Adrenal gland (tissue), 12 donors: ENCODE measurements around the gene KCNC1. TPM values are rescaled to one million over a fixed set of nuclear protein-coding genes. Genes with fewer than 3 reads are reported as not detected.

Source experiments
- DNase-seq, 7 donors: peaks; one replicate each; pipeline ENCODE4 v3.0.0-alpha.2; 2019 to 2020
- H3K27ac ChIP-seq, 5 donors: fragments of 200-600 bp; sonication (generic) in 4 of 5; 1 replicate in 3 of 5; 2 replicates in 2 of 5; pipeline versions ENCODE4 v1.5.1 to v1.8.0; 2016 to 2020; ENCODE audit warnings: mild to moderate bottlenecking in 1 of 5
- H3K27me3 ChIP-seq: fragments of 200-600 bp; 2 replicates; pipeline ENCODE4 v1.8.0; 2021
- H3K36me3 ChIP-seq, 2 donors: fragments of 200-600 bp; replicated peaks in 1 of 2; 1 replicate in 1 of 2; 2 replicates in 1 of 2; pipeline versions ENCODE4 v1.5.1 to v1.8.0; 2018 to 2022
- H3K4me1 ChIP-seq, 2 donors: fragments of 200-600 bp; replicated peaks in 1 of 2; 1 replicate in 1 of 2; 2 replicates in 1 of 2; pipeline versions ENCODE4 v1.5.1 to v1.8.0; 2018 to 2021
- H3K4me3 ChIP-seq, 4 donors: fragments of 200-600 bp; sonication (generic) in 3 of 4; one replicate each; pipeline ENCODE4 v1.5.1; 2016 to 2018
- H3K9me3 ChIP-seq, 3 donors: fragments of 200-600 bp; sonication (generic) in 1 of 3; replicated peaks in 1 of 3; 1 replicate in 2 of 3; 2 replicates in 1 of 3; pipeline versions ENCODE4 v1.5.1 to v1.8.0; 2016 to 2021
- POLR2A ChIP-seq, 2 donors: fragments of 450-650 bp; IDR thresholded peaks; one replicate each; pipeline ENCODE4 v1.6.1; 2017; ENCODE audit warnings: antibody characterized with exemption in 2 of 2, mild to moderate bottlenecking in 2 of 2, moderate library complexity in 1 of 2
- WGBS, 4 donors: extraction: QIAGEN DNeasy Blood & Tissue Kit in 2 of 4; methylation state at CpG; one replicate each; pipeline versions ENCODE4 v1.1.5 to v1.1.7; 2013 to 2017; 5-methylcytosine and 5-hydroxymethylcytosine counted together
- intact Hi-C, 2 donors: fragments of 100-400 bp; cut with DNase I; formaldehyde crosslinking; loops; one replicate each; pipeline versions ENCODE4 v1.14.1 to v1.15.0; 2022 to 2023
- polyA plus RNA-seq, 3 donors: library from polyadenylated mRNA; stranded (reverse); fragments of 200-250 nt in 2 of 3; fragments of 350-450 nt in 1 of 3; fragmentation: Illumina TruSeq in 1 of 3; extraction: RNeasy Lipid Tissue Mini Kit (QIAGEN cat#74804) in 1 of 3; gene quantifications; one replicate each; pipeline ENCODE4 v1.2.3, GENCODE V29; 2013 to 2014
- total RNA-seq, 9 donors: library from RNA; depleted of rRNA in 4 of 9; stranded (reverse); fragments of >200 nt in 4 of 9; fragments of 120-200 nt in 1 of 9; fragmentation: NEBNext Ultra II Directional in 1 of 9; extraction: Animal tissue kit (Norgen Biotek cat#: 25700) in 1 of 9; gene quantifications; one replicate each; pipeline versions ENCODE4 v1.1.0 to v1.2.4, GENCODE V29; 2013 to 2023
- TF ChIP-seq, protein P1 (sequence below), 6 experiments: fragments of 450-650 bp in 4 of 6; fragments of 200-600 bp in 2 of 6; sonication (generic) in 1 of 6; IDR thresholded peaks; 1 replicate in 5 of 6; 2 replicates in 1 of 6; pipeline versions ENCODE4 v1.5.1 to v1.8.0; 2016 to 2021; ENCODE audit warnings: antibody characterized with exemption in 6 of 6, mild to moderate bottlenecking in 2 of 6, moderate library complexity in 1 of 6
- donor health status: healthy with polysubstance abuse.
- donor health status: Bipolar disorder and iron deficiency.
- donor health status: DM: yes; HTN: yes; CAD: no.
- donor health status: DM: no; HTN: no; CAD: no.
- donor health status: DM: no; HTN: no; CAD: no.
- donor health status: DM: yes; HTN: yes; CAD: no.

KCNC1 gene
- total and polyA plus RNA-seq, 12 donors: 0.06 to 1.3 (median 0.55) TPM; not detected in 3

DNA sequence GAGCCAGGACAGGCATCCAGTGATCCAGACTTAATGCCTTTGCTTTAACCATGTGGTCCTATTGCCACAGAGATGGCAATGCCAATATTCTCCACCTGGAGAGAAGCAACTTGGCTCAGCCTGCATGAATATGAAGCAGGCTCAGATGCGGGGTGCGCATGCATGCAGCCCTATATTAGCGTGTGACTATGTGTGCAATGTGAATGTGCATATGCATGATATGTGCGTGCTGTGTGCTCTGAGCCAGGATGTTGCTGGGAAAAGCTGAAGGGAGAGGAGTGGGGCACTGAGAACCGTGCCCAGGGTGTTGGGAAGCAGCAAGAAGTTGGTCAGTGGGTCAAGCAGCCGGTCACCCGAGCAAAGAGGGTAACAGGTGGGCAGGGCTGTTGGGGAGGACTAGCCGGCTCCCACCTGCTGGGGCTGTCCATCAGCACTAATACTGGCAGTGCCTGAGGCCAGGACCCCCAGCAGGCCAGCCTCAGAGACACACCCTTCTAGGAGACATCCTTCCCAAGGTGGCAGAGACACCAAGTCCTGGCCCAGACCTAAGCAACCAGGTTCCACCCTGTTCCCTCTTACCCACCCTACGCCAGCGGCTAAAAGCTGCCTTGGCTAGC, 40.0 kb upstream of the KCNC1 start:
- no peaks in the 10 kb centered on the region for H3K4me1 ChIP-seq
- intact Hi-C loops: no loop called here

DNA sequence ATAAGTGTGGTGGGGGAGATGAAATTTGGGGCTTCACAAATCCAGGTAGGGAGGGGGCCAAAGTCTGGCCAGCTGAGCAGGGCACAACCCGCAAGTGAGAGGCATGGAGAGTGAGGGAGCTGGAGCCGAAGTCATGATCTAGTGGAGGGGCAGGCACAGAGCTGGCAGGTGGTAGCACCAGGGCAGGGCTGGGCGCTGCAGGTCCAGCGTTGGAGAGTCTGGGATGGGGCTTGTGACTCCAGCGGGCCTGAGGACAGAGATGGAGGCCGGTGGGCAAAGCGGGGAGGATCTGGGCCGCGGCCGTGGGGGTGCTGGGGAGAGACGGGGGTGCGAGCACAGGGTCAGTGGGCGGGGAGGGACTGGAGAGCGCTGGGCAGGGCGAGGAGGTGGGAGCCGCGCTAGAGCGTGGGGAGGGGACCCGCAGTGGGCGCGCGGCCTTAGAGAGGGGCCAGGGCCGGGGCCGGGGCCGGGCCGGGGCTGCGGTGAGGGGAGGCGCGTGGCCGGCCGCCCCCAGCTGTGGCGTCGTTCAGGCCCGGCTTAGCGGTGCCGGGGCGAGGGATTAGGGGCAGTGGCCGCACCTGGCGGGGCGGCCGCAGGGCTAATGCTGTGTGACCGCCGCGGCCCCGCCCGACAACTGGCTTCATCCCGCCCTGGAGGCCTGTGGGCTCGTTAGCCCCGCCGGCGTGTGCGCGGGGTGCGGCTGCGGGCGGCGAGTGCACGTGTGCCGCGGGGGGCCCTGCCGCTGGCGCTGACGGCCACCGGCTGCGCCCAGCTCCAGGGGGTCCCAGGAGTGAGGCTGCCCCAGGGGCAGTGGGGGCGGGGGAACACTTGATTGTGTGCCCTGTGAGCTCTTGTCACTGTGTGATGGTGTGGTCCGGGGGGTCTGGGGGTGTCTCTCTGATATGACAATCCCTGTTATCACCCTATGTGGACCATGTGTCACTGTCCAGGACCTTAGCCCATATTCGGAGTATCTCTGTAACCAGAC, 38.8 kb upstream of the KCNC1 start:
- no peak overlapping the region for H3K4me3 ChIP-seq
- no peaks in the 10 kb centered on the region for H3K36me3 ChIP-seq
- peaks cover 28% of the 10 kb centered on the region for H3K27me3 ChIP-seq
- H3K27ac ChIP-seq: no peak overlapping the region
- no peak for DNase-seq
- H3K9me3 ChIP-seq: no peaks in the 10 kb centered on the region
- WGBS, 4 donors: 7 to 27% (median 18%) methylated on average over 7 to 68 of the region's 68 CpGs
- no peaks in the 10 kb centered on the region for H3K4me1 ChIP-seq
- no peak for TF ChIP-seq POLR2A (IDR thresholded peaks at IDR 0.05)
- TF ChIP-seq, protein P1, sequence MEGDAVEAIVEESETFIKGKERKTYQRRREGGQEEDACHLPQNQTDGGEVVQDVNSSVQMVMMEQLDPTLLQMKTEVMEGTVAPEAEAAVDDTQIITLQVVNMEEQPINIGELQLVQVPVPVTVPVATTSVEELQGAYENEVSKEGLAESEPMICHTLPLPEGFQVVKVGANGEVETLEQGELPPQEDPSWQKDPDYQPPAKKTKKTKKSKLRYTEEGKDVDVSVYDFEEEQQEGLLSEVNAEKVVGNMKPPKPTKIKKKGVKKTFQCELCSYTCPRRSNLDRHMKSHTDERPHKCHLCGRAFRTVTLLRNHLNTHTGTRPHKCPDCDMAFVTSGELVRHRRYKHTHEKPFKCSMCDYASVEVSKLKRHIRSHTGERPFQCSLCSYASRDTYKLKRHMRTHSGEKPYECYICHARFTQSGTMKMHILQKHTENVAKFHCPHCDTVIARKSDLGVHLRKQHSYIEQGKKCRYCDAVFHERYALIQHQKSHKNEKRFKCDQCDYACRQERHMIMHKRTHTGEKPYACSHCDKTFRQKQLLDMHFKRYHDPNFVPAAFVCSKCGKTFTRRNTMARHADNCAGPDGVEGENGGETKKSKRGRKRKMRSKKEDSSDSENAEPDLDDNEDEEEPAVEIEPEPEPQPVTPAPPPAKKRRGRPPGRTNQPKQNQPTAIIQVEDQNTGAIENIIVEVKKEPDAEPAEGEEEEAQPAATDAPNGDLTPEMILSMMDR (IDR thresholded peaks at IDR 0.05): no peak
- intact Hi-C loops: no loop called here

More for the DNA sequence above, 40.0 kb upstream of the KCNC1 start:
- no peaks in the 10 kb centered on the region for H3K9me3 ChIP-seq
- TF ChIP-seq, protein P1 (IDR thresholded peaks at IDR 0.05): no peak
- TF ChIP-seq POLR2A (IDR thresholded peaks at IDR 0.05): no peak
- H3K36me3 ChIP-seq: no peaks in the 10 kb centered on the region
- no peak overlapping the region for H3K27ac ChIP-seq
- H3K4me3 ChIP-seq: no peak overlapping the region
- no peak for DNase-seq
- peaks cover 28% of the 10 kb centered on the region for H3K27me3 ChIP-seq
- 81 to 90% (median 87%) methylated on average over 10 of the region's 10 CpGs for WGBS, 4 donors

DNA sequence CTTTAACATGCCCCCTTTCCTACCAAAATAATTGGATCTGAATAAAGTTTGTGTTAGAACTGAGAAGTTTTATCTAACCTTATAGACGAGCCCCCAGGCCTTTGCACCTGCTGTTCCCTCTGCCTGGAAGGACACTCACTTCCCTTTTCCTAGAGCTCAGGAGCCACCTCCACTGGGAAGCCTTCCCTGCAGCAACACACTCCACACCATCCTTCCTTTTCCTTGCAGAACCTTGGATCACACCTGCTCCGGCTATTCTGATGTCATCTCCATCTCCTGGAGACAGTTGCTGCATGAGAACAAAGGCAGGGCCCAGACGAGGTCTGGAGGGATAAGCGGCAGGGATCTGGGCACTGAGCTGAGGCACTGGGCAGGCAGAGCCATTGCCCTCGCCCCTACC, 37.8 kb upstream of the KCNC1 start:
- TF ChIP-seq, protein P1 (IDR thresholded peaks at IDR 0.05): no peak
- no peak for TF ChIP-seq POLR2A (IDR thresholded peaks at IDR 0.05)
- Histone ChIP-seq H3K9me3 (no peaks in the 10 kb centered on the region), H3K4me1 (no peaks in the 10 kb centered on the region), H3K27ac (no peak overlapping the region), H3K27me3 (peaks cover 26% of the 10 kb centered on the region), H3K36me3 (no peaks in the 10 kb centered on the region), H3K4me3 (no peak overlapping the region)
- WGBS, 4 donors: 57 to 78% (median 71%) methylated on average over 2 to 5 of the region's 5 CpGs
- intact Hi-C loops: no loop called here
- no peak for DNase-seq

DNA sequence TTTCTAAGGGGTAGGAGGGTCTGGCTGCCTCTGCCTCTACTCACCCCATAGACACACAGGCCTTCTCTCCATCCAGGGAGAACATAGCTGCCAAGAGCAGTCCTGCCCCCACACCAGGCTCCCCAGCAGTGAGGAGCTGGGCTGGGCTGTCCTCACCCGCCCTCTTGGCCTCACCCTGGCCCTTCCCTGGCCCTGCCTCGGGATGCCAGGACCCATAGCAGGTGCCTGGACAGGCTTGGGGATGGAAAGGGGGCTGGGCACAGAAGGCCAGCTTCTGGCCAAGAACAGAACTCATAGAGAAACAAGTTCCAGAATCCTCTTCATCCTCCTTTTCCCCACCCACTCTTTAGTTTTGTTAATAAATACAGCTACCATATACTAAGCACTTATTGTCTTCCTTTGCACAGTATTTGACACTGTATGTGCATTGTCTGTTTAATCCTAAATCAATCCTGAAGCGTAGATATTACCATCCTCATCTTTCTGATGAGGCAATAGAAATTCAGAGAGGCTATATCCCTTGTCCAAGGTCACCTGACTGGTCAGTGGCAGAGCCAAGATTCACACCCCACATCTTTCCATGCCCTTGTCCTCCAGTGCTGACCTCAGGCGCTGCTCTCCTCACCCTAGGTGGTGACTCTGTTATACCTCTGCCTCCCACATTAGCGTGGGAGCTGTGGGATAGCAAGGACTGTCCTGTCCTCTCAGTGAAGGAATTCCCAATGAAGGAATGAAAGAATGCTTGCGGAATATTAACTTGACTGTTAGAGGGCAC, 37.2 kb upstream of the KCNC1 start:
- WGBS, 4 donors: 54 to 66% (median 64%) methylated on average over 6 of the region's 6 CpGs
- no peak for TF ChIP-seq POLR2A (IDR thresholded peaks at IDR 0.05)
- TF ChIP-seq, protein P1 (IDR thresholded peaks at IDR 0.05): no peak
- H3K36me3 ChIP-seq: no peaks in the 10 kb centered on the region
- H3K9me3 ChIP-seq: no peaks in the 10 kb centered on the region
- intact Hi-C loops: no loop called here
- no peak for DNase-seq
- peaks cover 23% of the 10 kb centered on the region for H3K27me3 ChIP-seq
- H3K4me3 ChIP-seq: no peak overlapping the region
- no peaks in the 10 kb centered on the region for H3K4me1 ChIP-seq
- H3K27ac ChIP-seq: no peak overlapping the region
